Renal pelvis (tissue), 4 donors: Measurements from ENCODE around the gene TBRG4. TPM values are rescaled to one million over a fixed set of nuclear protein-coding genes. Genes with fewer than 3 reads are reported as not detected.

Source experiments
- DNase-seq: peaks from one replicate; pipeline ENCODE4 v3.0.0-alpha.2; 2013
- polyA plus RNA-seq, 3 donors: library from polyadenylated mRNA; unstranded; fragments of 120-200 nt; gene quantifications; one replicate each; pipeline ENCODE4 v1.2.1, GENCODE V29; 2013; ENCODE audit not compliant: insufficient read length in 3 of 3

The TBRG4 gene
- polyA plus RNA-seq, 3 donors, result 54.2 to 64.3 (median 64.0) TPM

DNA sequence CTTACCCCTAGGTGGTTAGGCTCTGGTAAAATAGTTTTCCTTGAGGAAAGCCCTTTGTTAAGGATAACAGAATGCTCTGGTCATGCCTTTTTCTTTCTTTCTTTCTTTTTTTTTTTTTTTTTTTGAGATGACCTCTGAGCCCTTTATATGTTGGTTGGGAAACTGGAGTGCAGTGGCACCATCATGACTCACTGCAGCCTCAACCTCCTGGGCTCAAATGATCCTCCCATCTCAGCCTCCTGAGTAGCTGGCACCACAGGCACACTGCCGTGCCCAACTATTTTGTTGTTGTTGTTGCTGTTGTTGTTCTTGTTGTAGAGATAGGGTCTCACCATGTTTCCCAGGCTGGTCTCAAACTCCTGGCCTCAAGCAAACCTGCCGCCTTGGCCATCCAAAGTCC is 50.1 kb downstream of the TBRG4 start:
- DNase-seq, result no peak

- no peak for DNase-seq
Observed at GRCh38 chr7:45060295-45060694, 51.2 kb downstream of the TBRG4 start.

GRCh38 chr7:45057878-45058277 is 53.6 kb downstream of the TBRG4 start:
- no peak for DNase-seq

GRCh38 chr7:45055594-45056219 is 55.8 kb downstream of the TBRG4 start:
- DNase-seq, result no peak

GRCh38 chr7:45055016-45055415 is 56.5 kb downstream of the TBRG4 start:
- DNase-seq, result no peak

DNA sequence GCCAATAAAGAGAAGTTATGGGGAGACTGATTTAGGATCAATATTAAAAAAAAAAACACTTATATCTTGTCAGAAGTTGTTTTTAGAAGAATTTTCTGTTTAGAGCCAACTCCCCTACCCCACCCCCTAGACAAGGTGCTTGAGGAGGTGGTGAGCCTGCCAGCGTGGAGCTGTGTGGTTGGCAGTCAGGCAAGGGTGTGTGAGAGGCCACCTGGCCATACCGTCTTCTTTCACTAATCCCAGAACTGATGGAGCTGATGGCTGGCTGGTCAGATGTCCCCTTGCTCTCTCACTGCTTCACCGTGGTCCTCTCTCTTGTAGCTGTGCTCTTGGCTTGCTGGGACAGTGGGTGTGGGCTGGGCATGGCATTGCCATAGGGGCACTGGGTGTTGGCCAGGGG is 57.1 kb downstream of the TBRG4 start:
- DNase-seq, result no peak

DNA sequence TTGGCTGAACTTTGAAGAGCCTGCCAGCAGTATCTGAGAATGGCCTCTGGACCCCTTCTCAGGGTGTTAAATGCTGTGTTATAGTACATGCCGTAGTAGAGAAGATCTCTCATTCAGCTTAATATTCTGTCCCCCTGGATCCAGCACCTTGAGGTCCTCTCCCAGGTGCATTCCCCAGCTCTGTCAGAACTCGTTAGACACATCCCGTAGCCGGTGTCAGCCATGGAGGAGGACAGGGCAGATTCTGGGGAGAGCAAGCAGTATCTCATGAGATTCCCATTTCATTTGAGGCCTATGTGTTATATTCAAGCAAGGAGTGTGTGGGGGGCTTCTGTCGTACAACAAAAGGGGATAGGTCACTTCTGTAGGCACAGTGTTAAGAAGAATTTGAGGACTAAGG is 57.6 kb downstream of the TBRG4 start:
- no peak for DNase-seq

DNA sequence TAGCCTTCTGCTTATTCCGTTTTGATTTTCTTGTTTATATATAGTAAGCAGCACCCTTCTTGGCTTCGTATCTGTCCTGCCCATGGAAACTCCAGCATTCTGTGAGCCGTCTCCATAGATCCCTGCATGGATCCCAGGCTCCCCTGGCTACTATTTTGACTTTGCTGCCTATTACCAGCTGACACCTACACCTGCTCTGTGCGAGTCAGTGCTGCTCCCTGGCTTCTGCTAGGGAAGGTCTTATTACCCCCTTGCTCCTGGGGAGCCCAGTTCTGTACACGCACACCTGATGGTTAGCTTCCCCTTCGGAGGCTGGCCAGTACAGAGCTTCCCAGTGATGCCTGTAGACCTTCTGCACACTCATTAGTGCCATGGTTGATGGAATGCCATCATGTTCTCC is 58.1 kb downstream of the TBRG4 start:
- no peak for DNase-seq

DNA sequence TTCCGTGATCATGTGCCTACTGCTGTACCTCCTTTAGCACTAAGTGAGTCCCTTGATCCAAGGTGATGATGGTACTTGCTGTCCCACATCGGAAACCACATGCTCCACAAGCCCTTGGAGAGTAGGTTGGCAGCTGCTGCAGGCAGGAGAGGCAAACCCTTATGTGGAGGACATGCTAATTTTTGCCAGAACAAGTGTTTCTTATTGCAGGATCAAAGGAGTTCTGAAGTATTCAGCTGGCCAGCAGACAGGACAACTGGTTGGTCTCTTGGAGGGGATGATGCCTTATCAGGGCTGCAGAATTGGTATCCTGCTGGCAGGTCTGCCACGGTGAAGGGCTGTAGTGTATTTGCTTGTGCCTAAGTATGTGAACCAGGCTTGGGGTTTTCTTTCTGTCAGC is 59.5 kb downstream of the TBRG4 start:
- no peak for DNase-seq

DNA sequence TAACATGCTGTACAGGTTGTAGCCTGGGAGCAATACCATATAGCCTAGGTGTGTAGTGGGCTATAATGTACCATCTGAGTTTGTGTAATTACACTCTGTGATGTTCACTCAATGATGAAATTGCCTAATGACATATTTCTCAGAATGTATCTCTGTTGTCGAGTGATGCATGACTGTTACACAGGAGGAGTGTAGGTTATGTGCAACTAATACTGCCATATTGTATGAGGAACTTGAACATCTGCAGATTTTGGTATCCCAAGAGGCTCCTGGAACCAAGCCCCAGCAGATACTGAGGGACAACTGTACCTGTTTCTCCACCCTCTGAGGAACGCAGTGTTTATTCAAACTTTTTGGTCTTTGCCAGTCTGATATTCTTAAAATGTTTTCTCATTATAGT is 61.3 kb downstream of the TBRG4 start:
- DNase-seq, result no peak

Other genes with a start within 250 kb of the TBRG4 start
- gene PURB, start 226.2 kb downstream of the TBRG4 start, polyA plus RNA-seq, result 10 to 100 TPM; 26.8 to 36.7 (median 34.6) TPM
- under 1 TPM; 0.62 to 0.74 (median 0.64) TPM for gene MYO1G, start 132.7 kb downstream of the TBRG4 start, polyA plus RNA-seq
- gene CCM2, start 111.5 kb downstream of the TBRG4 start, polyA plus RNA-seq, result 10 to 100 TPM; 29.2 to 34.4 (median 31.1) TPM
- 10 to 100 TPM in 1 of 3 donors, 1 to 10 TPM in 2; 7.0 to 10.8 (median 9.4) TPM for gene NACAD, start 22.7 kb downstream of the TBRG4 start, polyA plus RNA-seq
- 10 to 100 TPM in 2 of 3 donors, 1 to 10 TPM in 1; 8.6 to 11.0 (median 10.7) TPM for gene RAMP3, start 46.1 kb upstream of the TBRG4 start, polyA plus RNA-seq